Upper lobe of left lung (tissue), 6 donors: Measurements from ENCODE around the gene DCAF8L2. TPM values are rescaled to one million over a fixed set of nuclear protein-coding genes. Genes with fewer than 3 reads are reported as not detected.
"Not testable (repeated sequence)": the region's sequence is repeated elsewhere in the genome, so short reads cannot be mapped to it uniquely, and the experiment has no call there.

Source experiments
- ATAC-seq, 2 donors: fragments of 200-7000 bp; cut with Tn5 transposase; one replicate each; pipeline ENCODE4 v1.9.1; 2022; ENCODE audit warnings: mild to moderate bottlenecking in 2 of 2, moderate library complexity in 2 of 2; ENCODE audit not compliant: low FRiP score in 2 of 2
- DNase-seq, 2 donors: peaks; one replicate each; pipeline ENCODE4 v3.0.0-alpha.2; 2019 to 2020
- H3K27ac ChIP-seq, 4 donors: fragments of 200-600 bp; sonication (generic); one replicate each; pipeline ENCODE4 v1.5.1; 2016 to 2019
- H3K27me3 ChIP-seq, 4 donors: fragments of 200-600 bp; sonication (generic); one replicate each; pipeline ENCODE4 v1.5.1; 2017 to 2019
- H3K36me3 ChIP-seq, 4 donors: fragments of 200-600 bp; sonication (generic); one replicate each; pipeline ENCODE4 v1.5.1; 2016 to 2019
- H3K4me1 ChIP-seq, 4 donors: fragments of 200-600 bp; sonication (generic); one replicate each; pipeline ENCODE4 v1.5.1; 2018 to 2019
- H3K4me3 ChIP-seq, 4 donors: fragments of 200-600 bp; sonication (generic); one replicate each; pipeline ENCODE4 v1.5.1; 2017 to 2019; ENCODE audit warnings: mild to moderate bottlenecking in 2 of 4, moderate library complexity in 1 of 4
- H3K9me3 ChIP-seq, 4 donors: fragments of 200-600 bp; sonication (generic); one replicate each; pipeline ENCODE4 v1.5.1; 2018 to 2019
- EP300 ChIP-seq, 4 donors: sonication (generic); formaldehyde crosslinking; IDR thresholded peaks; one replicate each; pipeline ENCODE4 v1.5.1; 2017; ENCODE audit warnings: antibody characterized with exemption in 4 of 4, control low read depth in 2 of 4
- POLR2A ChIP-seq, 4 donors: fragments of 450-650 bp; IDR thresholded peaks; one replicate each; pipeline ENCODE4 v1.5.1; 2016 to 2017; ENCODE audit warnings: antibody characterized with exemption in 4 of 4, mild to moderate bottlenecking in 2 of 4
- POLR2AphosphoS5 ChIP-seq, 2 donors: sonication (generic); formaldehyde crosslinking; IDR thresholded peaks; one replicate each; pipeline ENCODE4 v1.5.1; 2017; ENCODE audit warnings: antibody characterized with exemption in 2 of 2
- WGBS, 2 donors: methylation state at CpG; one replicate each; pipeline ENCODE4 v1.1.5; 2017 to 2018; 5-methylcytosine and 5-hydroxymethylcytosine counted together
- total RNA-seq, 6 donors: library from RNA; depleted of rRNA in 4 of 6; stranded (reverse); fragments of >200 nt in 4 of 6; gene quantifications; one replicate each; pipeline versions ENCODE4 v1.1.0 to v1.2.1, GENCODE V29; 2016 to 2021
- TF ChIP-seq, protein P1 (sequence below), 6 experiments: fragments of 450-650 bp in 4 of 6; fragments of 200-600 bp in 2 of 6; sonication (generic) in 2 of 6; IDR thresholded peaks; one replicate each; pipeline ENCODE4 v1.5.1; 2016 to 2019; ENCODE audit warnings: antibody characterized with exemption in 6 of 6
- donor health status: DM: no; HTN: no; CAD: no; lungs with moderate emphysema.
- donor health status: DM: no; HTN: yes; CAD: no; lungs with severe emphysema.

Gene DCAF8L2
- total RNA-seq, 6 donors from 2014 or later, result not detected

DNA sequence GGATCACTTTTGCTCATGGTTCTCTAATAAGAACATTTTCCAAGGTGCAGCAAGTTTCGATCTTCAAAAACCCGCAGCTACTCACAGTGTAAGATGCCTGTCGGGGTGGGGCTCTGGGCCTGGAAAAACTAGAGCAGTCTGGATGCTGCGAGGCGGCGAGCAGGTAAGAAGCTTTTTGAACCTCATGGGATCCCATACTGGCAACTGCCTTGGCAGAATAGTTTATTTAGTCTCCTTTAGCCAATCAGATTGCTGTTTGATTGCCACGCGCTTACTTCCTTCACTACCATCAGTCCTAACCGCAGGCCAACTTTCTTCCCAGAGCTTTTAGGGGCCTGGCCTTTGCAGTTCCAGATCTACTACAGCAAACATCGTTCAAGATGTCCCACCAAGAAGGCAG, 156.4 kb downstream of the DCAF8L2 start:
- no peak for TF ChIP-seq POLR2AphosphoS5 (IDR thresholded peaks at IDR 0.05)
- TF ChIP-seq, protein P1, sequence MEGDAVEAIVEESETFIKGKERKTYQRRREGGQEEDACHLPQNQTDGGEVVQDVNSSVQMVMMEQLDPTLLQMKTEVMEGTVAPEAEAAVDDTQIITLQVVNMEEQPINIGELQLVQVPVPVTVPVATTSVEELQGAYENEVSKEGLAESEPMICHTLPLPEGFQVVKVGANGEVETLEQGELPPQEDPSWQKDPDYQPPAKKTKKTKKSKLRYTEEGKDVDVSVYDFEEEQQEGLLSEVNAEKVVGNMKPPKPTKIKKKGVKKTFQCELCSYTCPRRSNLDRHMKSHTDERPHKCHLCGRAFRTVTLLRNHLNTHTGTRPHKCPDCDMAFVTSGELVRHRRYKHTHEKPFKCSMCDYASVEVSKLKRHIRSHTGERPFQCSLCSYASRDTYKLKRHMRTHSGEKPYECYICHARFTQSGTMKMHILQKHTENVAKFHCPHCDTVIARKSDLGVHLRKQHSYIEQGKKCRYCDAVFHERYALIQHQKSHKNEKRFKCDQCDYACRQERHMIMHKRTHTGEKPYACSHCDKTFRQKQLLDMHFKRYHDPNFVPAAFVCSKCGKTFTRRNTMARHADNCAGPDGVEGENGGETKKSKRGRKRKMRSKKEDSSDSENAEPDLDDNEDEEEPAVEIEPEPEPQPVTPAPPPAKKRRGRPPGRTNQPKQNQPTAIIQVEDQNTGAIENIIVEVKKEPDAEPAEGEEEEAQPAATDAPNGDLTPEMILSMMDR (IDR thresholded peaks at IDR 0.05), result no peak
- TF ChIP-seq EP300 (IDR thresholded peaks at IDR 0.05), result no peak
- TF ChIP-seq POLR2A (IDR thresholded peaks at IDR 0.05), result no peak
- no peak overlapping the region for H3K27ac ChIP-seq
- no peak overlapping the region for H3K4me3 ChIP-seq
- no peaks in the 10 kb centered on the region for H3K9me3 ChIP-seq
- WGBS, 2 donors, result 80 to 92% methylated on average over 10 of the region's 10 CpGs
- H3K27me3 ChIP-seq, result no peaks in the 10 kb centered on the region
- DNase-seq (no peak), ATAC-seq (no peak)
- H3K36me3 ChIP-seq, result no peaks in the 10 kb centered on the region
- no peaks in the 10 kb centered on the region for H3K4me1 ChIP-seq

DNA sequence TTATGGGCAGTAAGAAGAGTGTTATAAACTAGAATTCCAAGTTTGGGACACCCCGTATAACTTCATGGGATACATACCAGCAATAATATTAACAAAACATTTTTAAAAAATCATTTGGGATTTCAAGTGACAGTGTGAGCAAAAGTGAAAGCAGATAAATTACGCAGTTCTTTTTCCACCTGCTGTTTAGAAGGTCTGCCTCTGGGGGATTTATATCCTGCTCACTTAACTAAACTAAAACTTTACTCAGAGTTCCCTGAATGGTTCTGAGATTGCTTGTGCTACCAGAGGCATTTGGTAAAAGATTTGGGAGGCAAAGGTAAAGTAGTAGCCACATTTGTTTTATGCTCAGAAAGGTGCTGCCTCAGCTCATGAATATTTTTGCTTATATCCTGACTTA, 160.2 kb downstream of the DCAF8L2 start:
- H3K4me1 ChIP-seq, H3K27ac ChIP-seq, H3K36me3 ChIP-seq, H3K27me3 ChIP-seq, H3K9me3 ChIP-seq, H3K4me3 ChIP-seq, DNase-seq, ATAC-seq: not testable (repeated sequence)
- 76% methylated on average over 2 of the region's 2 CpGs for WGBS, 2 donors

DNA sequence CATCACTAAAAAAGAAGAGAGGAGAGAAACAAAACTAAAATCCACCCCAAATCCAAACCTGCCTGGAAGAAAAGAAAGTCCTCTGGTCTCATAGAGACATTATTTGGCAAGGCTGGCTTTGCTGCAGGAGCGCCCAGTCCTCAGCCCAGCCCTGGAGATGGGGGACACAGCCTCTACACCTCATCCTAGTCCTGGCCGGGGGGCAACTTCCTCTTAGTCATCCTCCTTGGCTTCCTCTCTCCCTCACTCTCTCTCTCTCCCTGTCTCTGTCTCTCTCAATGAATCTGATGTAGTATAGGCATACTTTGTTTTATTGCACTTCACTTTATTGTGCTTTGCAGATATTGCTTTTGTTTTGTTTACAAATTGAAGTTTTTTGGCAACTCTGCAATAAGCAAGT, 161.8 kb downstream of the DCAF8L2 start:
- no peak for ATAC-seq
- H3K4me1 ChIP-seq, result no peaks in the 10 kb centered on the region
- H3K9me3 ChIP-seq, result no peaks in the 10 kb centered on the region
- no peak for TF ChIP-seq POLR2A (IDR thresholded peaks at IDR 0.05)
- TF ChIP-seq POLR2AphosphoS5 (IDR thresholded peaks at IDR 0.05), result no peak
- no peak for TF ChIP-seq EP300 (IDR thresholded peaks at IDR 0.05)
- TF ChIP-seq, protein P1 (IDR thresholded peaks at IDR 0.05), result no peak
- no peaks in the 10 kb centered on the region for H3K27me3 ChIP-seq
- WGBS, 2 donors, result 46 to 50% methylated on average over 2 of the region's 2 CpGs
- H3K36me3 ChIP-seq, result no peaks in the 10 kb centered on the region
- DNase-seq, result no peak
- no peak overlapping the region for H3K27ac ChIP-seq
- no peak overlapping the region for H3K4me3 ChIP-seq

DNA sequence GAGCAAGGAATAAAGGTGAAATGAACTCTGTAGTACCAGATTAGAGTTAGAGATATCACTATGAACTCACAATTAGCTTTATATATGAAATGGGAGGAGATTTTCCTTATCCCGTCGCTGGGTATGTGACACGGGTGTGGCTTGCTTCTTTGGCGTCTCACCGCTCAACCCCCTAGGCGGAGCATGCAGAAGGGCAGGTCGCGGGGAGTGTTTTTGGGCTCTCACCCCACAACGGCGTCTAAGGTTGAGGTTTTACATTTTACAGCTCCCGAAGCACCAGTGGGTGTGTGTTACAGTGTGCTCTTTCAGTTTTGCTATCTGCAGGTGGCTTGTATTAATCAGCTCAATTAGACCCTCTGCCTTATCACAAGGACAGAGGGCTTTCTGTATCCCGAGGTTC, 175.6 kb downstream of the DCAF8L2 start:
- 77 to 79% methylated on average over 10 to 12 of the region's 12 CpGs for WGBS, 2 donors
- ATAC-seq (no peak), DNase-seq (no peak)
- Histone ChIP-seq H3K27me3 (no peaks in the 10 kb centered on the region), H3K4me3 (no peak overlapping the region), H3K36me3 (no peaks in the 10 kb centered on the region), H3K9me3 (no peaks in the 10 kb centered on the region), H3K4me1 (no peaks in the 10 kb centered on the region), H3K27ac (no peak overlapping the region)
- no peak for TF ChIP-seq POLR2A (IDR thresholded peaks at IDR 0.05)
- no peak for TF ChIP-seq EP300 (IDR thresholded peaks at IDR 0.05)
- TF ChIP-seq, protein P1 (IDR thresholded peaks at IDR 0.05), result no peak
- TF ChIP-seq POLR2AphosphoS5 (IDR thresholded peaks at IDR 0.05), result no peak

DNA sequence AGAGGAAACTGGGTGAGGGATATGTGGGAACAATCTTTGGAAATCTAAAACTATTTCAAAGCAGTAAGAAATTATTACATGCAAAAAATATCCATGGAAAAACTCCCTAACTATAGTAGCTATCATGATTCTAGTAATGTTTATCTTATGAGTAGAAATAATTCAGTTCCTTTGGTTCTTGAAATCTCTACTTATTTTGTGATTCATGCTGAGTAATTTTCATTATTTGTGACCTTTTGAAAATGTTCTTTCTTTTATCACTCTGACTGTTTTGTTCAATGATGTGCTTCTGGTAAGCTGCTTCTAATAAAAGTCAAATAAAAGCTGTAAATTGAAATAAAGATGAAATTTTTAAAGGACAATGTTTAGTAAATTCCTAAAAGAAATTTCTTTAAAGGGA, 177.2 kb downstream of the DCAF8L2 start:
- Histone ChIP-seq H3K4me3 (no peak overlapping the region), H3K36me3 (no peaks in the 10 kb centered on the region), H3K27ac (no peak overlapping the region), H3K9me3 (no peaks in the 10 kb centered on the region), H3K4me1 (no peaks in the 10 kb centered on the region), H3K27me3 (no peaks in the 10 kb centered on the region)
- ATAC-seq (no peak), DNase-seq (no peak)
- TF ChIP-seq POLR2A (IDR thresholded peaks at IDR 0.05), result no peak
- TF ChIP-seq, protein P1 (IDR thresholded peaks at IDR 0.05), result no peak
- TF ChIP-seq EP300 (IDR thresholded peaks at IDR 0.05), result no peak
- no peak for TF ChIP-seq POLR2AphosphoS5 (IDR thresholded peaks at IDR 0.05)
